Adrenal gland (tissue), 5 donors: Measurements from ENCODE around the gene PPFIA4.

ENCODE experiments used
- CTCF ChIP-seq, 6 experiments: fragments of 450-650 bp in 4 of 6; fragments of 200-600 bp in 2 of 6; sonication (generic) in 1 of 6; IDR thresholded peaks; 1 replicate in 5 of 6; 2 replicates in 1 of 6; pipeline versions ENCODE4 v1.5.1 to v1.8.0; 2016 to 2021; ENCODE audit warnings: antibody characterized with exemption in 6 of 6, mild to moderate bottlenecking in 2 of 6, moderate library complexity in 1 of 6
- POLR2A ChIP-seq, 2 donors: fragments of 450-650 bp; IDR thresholded peaks; one replicate each; pipeline ENCODE4 v1.6.1; 2017; ENCODE audit warnings: antibody characterized with exemption in 2 of 2, mild to moderate bottlenecking in 2 of 2, moderate library complexity in 1 of 2
- donor health status: DM: no; HTN: no; CAD: no.

GRCh38 chr1:203052601-203053000 is 26.3 kb downstream of the PPFIA4 start:
- TF ChIP-seq POLR2A (IDR thresholded peaks at IDR 0.05) (no peak), CTCF (IDR thresholded peaks at IDR 0.05) (no peak)
